Gastroesophageal sphincter (tissue), 4 donors: ENCODE measurements around the gene SMURF1. TPM values are rescaled to one million over a fixed set of nuclear protein-coding genes. Genes with fewer than 3 reads are reported as not detected.

ENCODE experiments used
- ATAC-seq: fragments of 150-250 bp; one replicate; pipeline ENCODE4 v1.9.1; 2016; ENCODE audit warnings: mild to moderate bottlenecking, moderate library complexity
- H3K27ac ChIP-seq, 4 donors: fragments of 200-600 bp; sonication (generic) in 3 of 4; 1 replicate in 3 of 4; 2 replicates in 1 of 4; pipeline ENCODE4 v1.5.1; 2016 to 2019
- H3K27me3 ChIP-seq: fragments of 200-600 bp; sonication (generic); one replicate; pipeline ENCODE4 v1.5.1; 2019
- H3K36me3 ChIP-seq, 2 donors: fragments of 200-600 bp; sonication (generic); one replicate each; pipeline ENCODE4 v1.5.1; 2019; ENCODE audit warnings: control low read depth in 1 of 2
- H3K4me1 ChIP-seq, 3 donors: fragments of 200-600 bp; sonication (generic); 1 replicate in 2 of 3; 2 replicates in 1 of 3; pipeline ENCODE4 v1.5.1; 2016 to 2019; ENCODE audit warnings: control low read depth in 2 of 3
- H3K4me3 ChIP-seq, 2 donors: fragments of 200-600 bp; sonication (generic); one replicate each; pipeline ENCODE4 v1.5.1; 2019; ENCODE audit warnings: mild to moderate bottlenecking in 1 of 2, moderate library complexity in 1 of 2
- H3K9me3 ChIP-seq, 3 donors: fragments of 200-600 bp; sonication (generic); one replicate each; pipeline ENCODE4 v1.5.1; 2017 to 2019; ENCODE audit warnings: control low read depth in 2 of 3
- CTCF ChIP-seq, 4 experiments: fragments of 200-600 bp in 2 of 4; fragments of 450-650 bp in 2 of 4; sonication (generic) in 1 of 4; IDR thresholded peaks; one replicate each; pipeline ENCODE4 v1.5.1; 2017 to 2019; ENCODE audit warnings: antibody characterized with exemption in 4 of 4, mild to moderate bottlenecking in 2 of 4, moderate library complexity in 2 of 4
- EP300 ChIP-seq: sonication (generic); formaldehyde crosslinking; IDR thresholded peaks from one replicate; pipeline ENCODE4 v1.6.1; 2017; ENCODE audit warnings: antibody characterized with exemption, mild to moderate bottlenecking
- POLR2A ChIP-seq, 2 donors: fragments of 450-650 bp; IDR thresholded peaks; one replicate each; pipeline ENCODE4 v1.6.1; 2017; ENCODE audit warnings: antibody characterized with exemption in 2 of 2, mild to moderate bottlenecking in 2 of 2, moderate library complexity in 1 of 2
- POLR2AphosphoS5 ChIP-seq: sonication (generic); formaldehyde crosslinking; IDR thresholded peaks from one replicate; pipeline ENCODE4 v1.6.1; 2017; ENCODE audit warnings: antibody characterized with exemption
- WGBS, 2 donors: methylation state at CpG; one replicate each; pipeline ENCODE4 v1.1.5; 2018; ENCODE audit warnings: low coverage in 1 of 2; 5-methylcytosine and 5-hydroxymethylcytosine counted together
- total RNA-seq, 4 donors: library from RNA; depleted of rRNA; stranded (reverse); fragments of >200 nt; gene quantifications; one replicate each; pipeline ENCODE4 v1.1.0, GENCODE V29; 2016

SMURF1 gene
- total RNA-seq, 4 donors from 2014 or later, result 20.1 to 26.2 (median 21.9) TPM

GRCh38 chr7:99115379-99115778 is 28.5 kb downstream of the SMURF1 start:
- 91 to 100% methylated on average over 1 of the region's 1 CpG for WGBS, 2 donors
- Histone ChIP-seq H3K4me3 (no peak overlapping the region), H3K36me3 (peaks cover 0 to 4% of the 10 kb centered on the region in 2 donors), H3K27me3 (no peaks in the 10 kb centered on the region), H3K9me3 (no peaks in the 10 kb centered on the region), H3K4me1 (peaks cover 8 to 52% (median 10%) of the 10 kb centered on the region in 3 donors), H3K27ac (no peak overlapping the region)
- no peak for ATAC-seq
- no peak for TF ChIP-seq POLR2AphosphoS5
- no peak for TF ChIP-seq EP300
- no peak for TF ChIP-seq CTCF (IDR thresholded peaks at IDR 0.05)
- TF ChIP-seq POLR2A (IDR thresholded peaks at IDR 0.05), result no peak

GRCh38 chr7:99112979-99113378 is 30.9 kb downstream of the SMURF1 start:
- H3K27ac ChIP-seq, result no peak overlapping the region
- TF ChIP-seq EP300 (no peak), CTCF (IDR thresholded peaks at IDR 0.05) (no peak), POLR2A (IDR thresholded peaks at IDR 0.05) (no peak), POLR2AphosphoS5 (no peak)
- H3K4me3 ChIP-seq, result no peak overlapping the region
- no peaks in the 10 kb centered on the region for H3K27me3 ChIP-seq
- H3K36me3 ChIP-seq, result peaks cover 0 to 4% of the 10 kb centered on the region in 2 donors
- H3K4me1 ChIP-seq, result peaks cover 0 to 49% (median 9%) of the 10 kb centered on the region in 3 donors
- no peaks in the 10 kb centered on the region for H3K9me3 ChIP-seq
- WGBS, 2 donors, result 100% methylated on average over 1 of the region's 1 CpG
- no peak for ATAC-seq

- H3K36me3 ChIP-seq, result peaks cover 0 to 4% of the 10 kb centered on the region in 2 donors
- 69% methylated on average over 2 of the region's 2 CpGs; no CpG with 5 or more reads in 1 of the 2 donors for WGBS, 2 donors
- peaks cover 0 to 57% (median 9%) of the 10 kb centered on the region in 3 donors for H3K4me1 ChIP-seq
- TF ChIP-seq POLR2A (IDR thresholded peaks at IDR 0.05) (no peak), POLR2AphosphoS5 (no peak), EP300 (no peak), CTCF (IDR thresholded peaks at IDR 0.05) (no peak)
- H3K27me3 ChIP-seq, result no peaks in the 10 kb centered on the region
- no peak overlapping the region for H3K4me3 ChIP-seq
- H3K9me3 ChIP-seq, result no peaks in the 10 kb centered on the region
- no peak for ATAC-seq
- no peak overlapping the region for H3K27ac ChIP-seq
Observed at GRCh38 chr7:99112097-99112496, 31.8 kb downstream of the SMURF1 start.

- Histone ChIP-seq H3K27ac (no peak overlapping the region), H3K9me3 (no peaks in the 10 kb centered on the region), H3K4me3 (no peak overlapping the region), H3K27me3 (no peaks in the 10 kb centered on the region), H3K36me3 (peaks cover 0 to 4% of the 10 kb centered on the region in 2 donors), H3K4me1 (peaks cover 3 to 62% (median 9%) of the 10 kb centered on the region in 3 donors)
- ATAC-seq, result no peak
- TF ChIP-seq POLR2A (IDR thresholded peaks at IDR 0.05), result no peak
- TF ChIP-seq EP300, result no peak
Observed at GRCh38 chr7:99111591-99111990, 32.3 kb downstream of the SMURF1 start.

- WGBS, 2 donors, result 40 to 46% methylated on average over 7 to 8 of the region's 10 CpGs
Observed at GRCh38 chr7:99109108-99110051, 34.5 kb downstream of the SMURF1 start.

More at GRCh38 chr7:99109108-99110051, 34.5 kb downstream of the SMURF1 start:
- Histone ChIP-seq H3K4me1 (peaks cover 10 to 73% (median 18%) of the 10 kb centered on the region in 3 donors), H3K9me3 (no peaks in the 10 kb centered on the region), H3K27ac (peak overlapping the region in 3 of 4 donors; percentile 39 to 63 (median 58)), H3K4me3 (no peak overlapping the region), H3K27me3 (no peaks in the 10 kb centered on the region), H3K36me3 (peaks cover 0 to 4% of the 10 kb centered on the region in 2 donors)
- TF ChIP-seq CTCF (IDR thresholded peaks at IDR 0.05) (no peak), POLR2A (IDR thresholded peaks at IDR 0.05) (no peak), POLR2AphosphoS5 (no peak), EP300 (no peak)
- ATAC-seq, result no peak
